Embryonic facial prominence (tissue), 1 donor: Measurements from ENCODE around the gene ATP2B2.

Experiments
- DNase-seq: peaks from one replicate; pipeline ENCODE4 v3.0.0-alpha.2; 2016; ENCODE audit errors: extremely low spot score

The ATP2B2 gene

DNA sequence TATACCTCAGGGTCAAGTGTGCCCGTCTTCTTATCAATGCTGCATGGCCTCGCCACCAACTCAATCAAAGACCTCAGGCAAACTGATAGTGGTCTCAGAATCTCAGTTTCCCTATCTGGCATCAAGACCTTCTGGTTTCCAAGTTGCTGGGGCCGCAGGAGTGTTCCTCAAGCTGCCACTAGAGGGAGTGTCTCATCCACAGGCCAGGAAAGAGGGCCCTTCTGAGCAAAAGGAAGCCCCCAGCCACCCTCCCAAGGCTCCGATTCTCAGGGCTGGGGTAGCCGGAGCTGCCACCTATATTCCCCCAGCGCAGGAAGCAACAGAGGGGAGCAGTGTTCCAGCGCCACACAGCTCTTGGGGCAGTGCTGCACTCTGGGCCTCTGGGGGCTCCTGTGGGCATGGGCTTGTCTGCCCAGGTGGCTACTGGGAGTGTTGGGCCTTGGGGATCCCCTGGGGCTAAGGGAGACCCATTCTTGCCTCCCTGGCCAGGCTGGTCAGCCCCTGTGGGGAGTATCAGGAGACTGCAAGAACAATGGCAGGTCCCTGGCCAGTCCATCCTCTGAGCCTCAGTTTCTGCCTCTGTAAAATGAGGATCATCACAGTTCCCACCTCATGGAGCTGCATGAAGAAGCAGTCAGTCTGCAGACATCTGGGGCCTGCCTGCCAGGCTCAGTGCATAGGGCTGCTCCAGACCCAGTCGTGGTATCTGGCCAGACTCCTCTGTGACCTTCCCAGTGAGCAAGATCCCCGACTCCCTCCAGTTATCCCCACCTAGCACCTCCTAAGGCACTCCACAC, 161.0 kb downstream of the ATP2B2 start:
- DNase-seq, result no peak

DNA sequence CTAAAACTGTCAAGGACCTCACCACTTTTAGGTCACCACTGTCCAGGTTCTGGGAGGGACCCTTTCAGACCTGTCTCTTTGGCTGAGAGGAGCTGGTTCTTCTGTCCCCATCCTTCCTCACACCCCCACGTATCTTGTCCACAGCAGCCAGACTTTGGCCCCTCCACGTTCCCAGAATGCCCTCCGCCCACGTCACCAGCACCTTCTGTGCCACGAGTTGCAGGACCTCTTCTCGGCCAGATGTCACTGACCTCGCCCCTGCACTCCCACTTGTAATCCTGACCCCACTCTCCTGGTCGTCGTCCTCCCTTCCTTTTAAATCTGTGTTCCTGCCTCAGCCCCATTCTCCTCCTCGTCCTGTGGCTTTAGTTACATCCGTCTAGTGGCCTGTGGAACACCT, 161.9 kb downstream of the ATP2B2 start:
- no peak for DNase-seq

DNA sequence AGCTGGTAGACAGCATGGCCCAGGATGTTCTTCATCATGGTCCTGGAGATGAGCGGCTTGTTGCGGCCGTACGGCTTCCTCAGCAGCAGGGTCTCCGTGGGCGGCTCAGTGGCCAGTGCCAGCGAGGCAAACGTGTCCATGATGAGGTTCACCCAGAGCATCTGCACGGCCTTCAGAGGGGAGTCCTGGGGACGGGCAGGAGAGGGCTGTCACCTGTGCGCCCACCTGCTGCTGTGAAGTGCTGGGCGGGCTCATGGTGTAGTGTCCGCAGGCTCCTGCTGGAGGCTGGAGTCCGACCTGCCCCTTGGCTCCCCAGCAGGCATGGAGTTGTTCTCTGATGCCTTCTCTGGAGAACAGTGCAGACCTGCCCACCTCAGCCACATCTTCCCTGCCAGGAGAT, 162.6 kb downstream of the ATP2B2 start:
- DNase-seq, result no peak

DNA sequence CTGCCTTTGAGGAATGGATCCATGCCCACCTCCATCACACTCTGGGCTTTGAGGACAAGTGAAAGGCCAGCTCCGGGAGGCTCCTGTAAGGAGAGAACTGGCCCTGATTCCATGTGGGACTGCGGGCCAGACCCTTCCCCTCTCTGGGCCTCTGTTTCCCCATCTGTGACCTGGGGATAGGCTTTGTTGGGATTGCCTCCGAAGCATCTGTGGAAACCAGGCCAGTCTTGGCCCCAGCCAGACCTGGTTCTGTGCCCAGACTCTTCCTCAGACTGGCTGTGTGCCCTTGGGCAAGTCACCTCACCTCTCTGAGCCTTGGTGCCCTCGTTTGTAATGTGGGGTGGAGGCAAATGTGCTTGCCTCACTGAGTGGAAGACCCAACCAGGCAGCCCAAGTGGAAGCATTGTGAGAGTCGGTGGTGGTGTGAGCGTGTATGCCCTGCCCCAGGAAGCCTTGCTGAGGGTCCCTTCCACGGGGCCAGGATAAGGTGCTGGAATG, 163.4 kb downstream of the ATP2B2 start:
- DNase-seq, result no peak

DNA sequence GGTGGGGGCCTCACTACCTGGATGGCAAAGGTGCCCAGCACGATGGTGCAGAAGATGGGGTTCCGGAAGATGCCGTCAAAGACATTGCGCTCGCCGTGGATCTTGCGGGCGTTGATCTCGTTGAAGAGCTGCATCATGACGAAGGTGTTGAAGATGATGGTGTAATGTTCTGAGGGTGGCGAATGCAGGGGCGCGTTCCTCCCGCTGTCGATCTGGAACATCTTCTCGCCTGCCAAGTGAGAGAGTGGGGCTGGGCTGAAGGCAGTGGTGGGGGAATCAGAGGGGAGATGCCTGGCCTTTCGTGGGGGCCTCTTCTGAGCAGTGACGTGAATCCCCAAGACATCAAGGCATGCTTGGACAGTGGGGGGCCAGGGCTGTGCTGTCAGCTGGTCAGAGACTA, 164.9 kb downstream of the ATP2B2 start:
- DNase-seq, result no peak

DNA sequence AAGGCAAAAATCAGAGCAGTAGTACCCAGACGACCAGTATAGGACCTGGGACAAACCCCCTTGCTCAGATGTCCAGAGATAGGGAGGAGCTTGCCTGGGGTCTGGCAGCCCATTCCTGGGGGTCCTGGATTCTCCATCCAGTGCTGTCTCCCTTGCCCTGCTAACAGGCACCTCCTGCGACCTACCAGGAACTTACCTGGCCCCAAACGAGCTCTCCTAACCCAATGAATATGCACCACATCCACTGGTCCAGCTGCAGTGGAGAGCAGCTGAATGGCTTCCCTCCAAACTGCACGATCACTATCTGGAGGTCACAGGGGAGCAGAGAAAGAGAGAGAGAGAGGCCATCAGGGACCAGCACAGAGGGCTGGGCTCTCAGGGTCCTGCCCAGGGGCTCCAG, 165.3 kb downstream of the ATP2B2 start:
- DNase-seq, result no peak

DNA sequence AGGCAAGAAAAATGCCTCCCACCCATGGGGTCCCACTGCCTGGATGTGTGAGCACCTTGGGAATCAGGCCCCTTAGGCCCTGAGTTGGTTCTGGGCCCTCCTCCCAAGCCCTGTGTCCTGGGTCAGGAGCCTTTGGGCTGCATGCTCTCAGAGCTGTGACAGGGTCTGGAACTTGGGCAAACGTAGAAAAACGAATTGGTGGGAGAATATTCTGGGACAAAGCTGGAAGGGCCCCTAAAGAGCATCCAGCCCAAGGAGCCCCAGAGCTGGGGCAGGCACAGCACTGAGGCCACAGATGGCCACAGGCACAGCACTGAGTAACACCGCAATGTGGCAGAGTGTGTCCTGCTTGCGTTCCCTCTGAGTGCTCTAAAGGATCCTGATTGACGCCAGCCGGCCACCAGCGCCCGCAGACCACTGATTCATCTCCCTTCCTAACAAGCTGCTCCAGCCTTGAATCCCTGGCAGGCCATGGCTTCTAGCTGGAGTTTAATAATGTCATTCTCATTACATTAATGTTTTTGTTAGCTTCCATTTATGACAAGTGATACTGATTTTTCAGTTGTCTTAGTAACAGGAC, 165.9 kb downstream of the ATP2B2 start:
- DNase-seq, result no peak

DNA sequence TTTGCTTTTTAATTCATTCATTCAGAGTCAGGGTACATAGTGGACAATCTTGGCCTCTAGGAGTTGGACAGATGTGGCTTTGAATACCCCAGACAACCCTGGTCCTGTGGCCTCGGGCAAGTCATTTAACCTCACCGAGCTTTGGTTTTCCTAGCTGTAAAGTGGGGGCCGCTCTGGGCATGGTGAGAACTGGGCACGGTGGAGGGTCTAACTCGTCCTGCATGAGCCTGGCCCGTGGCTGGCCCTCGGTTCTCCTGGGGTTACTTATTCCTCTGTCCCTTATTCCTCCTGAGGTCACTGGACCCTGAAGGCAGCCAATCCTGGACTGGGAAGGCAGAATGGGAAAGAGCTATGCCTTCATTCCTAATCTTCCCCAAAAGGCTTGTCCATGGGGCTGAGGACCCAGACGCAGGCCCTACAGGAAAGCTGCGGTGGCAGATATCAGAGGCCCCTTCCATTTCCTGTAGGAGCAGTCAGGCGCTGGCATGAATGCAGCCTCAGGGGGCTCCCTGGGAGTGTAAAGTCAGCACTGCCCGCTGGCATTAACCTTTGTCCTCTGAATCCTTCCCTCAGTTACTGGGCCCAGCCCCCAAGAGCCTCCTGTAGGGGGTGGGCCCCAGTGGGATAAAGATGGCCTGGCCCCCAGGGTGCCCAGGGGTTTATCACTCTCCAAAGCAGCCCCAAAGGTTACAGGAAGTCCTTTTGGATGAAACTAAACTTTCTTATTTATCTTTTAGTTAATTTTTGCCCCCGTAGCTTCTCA, 166.6 kb downstream of the ATP2B2 start:
- no peak for DNase-seq

DNA sequence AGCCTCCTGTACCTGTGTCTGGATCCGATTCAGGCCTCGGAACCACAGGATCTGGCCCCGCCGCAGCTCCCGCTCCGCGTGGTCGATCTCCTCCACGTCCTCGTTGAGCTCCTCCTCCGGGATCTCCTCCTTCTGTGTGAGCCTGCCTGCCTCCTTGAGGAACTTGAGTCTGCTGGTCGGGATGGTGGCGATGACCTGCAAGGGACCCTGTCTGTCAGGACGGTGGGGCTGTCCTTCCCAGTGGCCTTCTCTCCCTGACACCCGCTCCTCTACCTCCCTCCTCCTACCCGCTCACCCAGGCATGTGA, 167.3 kb downstream of the ATP2B2 start:
- DNase-seq, result no peak

DNA sequence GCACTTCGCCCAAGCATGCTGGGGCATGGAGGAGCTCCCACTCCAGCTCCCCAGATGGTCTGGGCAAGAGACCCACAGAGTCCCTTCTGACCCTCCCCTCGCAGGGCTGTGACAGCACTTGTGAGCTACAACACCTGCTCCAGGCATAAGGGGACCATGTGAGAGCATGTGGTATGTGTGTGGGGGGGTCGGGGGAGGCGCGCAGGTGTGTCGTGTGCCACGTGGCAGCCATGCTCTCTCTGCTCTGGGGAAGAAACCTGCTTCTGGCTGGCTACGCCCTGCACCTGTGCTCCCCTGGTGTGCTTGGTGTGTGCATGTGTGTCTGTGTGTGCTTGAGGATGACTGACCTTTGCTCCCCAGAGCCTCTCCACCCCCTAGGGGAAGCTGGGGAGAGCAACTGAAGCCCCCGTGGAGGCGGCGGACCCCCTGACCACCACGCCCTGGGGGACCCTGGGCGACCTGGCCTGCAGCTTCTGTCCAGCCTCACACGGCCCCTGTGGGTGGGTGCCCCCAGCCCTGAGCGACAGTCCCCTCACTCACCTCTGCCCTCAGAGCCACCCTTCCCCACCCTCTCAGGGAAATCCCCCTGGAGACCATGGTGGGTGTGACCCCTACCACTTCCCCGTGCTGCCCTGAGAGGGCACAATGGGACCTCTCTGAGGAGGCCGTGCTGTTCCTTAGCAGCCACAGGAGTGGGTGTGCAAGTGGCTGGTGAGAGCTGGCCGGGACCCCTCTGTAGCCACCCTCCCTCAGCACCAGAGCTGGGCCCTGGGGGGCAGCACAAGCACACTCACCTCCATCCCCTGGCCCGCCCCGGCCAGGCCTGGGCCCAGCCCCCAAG, 167.8 kb downstream of the ATP2B2 start:
- no peak for DNase-seq

DNA sequence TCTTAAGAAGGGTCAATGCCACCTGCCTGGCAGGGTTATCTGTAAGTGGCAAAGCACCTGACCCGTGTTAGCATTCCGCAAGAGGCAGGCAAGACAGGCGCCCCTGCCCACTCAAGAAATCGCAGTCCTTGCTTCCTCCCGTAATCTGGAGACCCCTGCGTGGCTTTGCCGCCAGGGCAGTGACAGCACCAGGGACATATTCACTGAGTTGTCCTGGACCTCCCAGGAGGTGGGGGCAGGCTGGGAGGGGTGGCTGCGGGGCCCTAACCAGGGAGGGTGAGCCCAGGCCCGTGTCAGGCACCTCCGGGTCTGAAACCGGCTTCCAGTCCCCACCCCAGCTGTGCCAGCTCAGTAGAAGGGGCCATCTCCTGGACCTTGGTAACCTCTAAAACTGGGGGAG, 168.6 kb downstream of the ATP2B2 start:
- DNase-seq, result no peak

DNA sequence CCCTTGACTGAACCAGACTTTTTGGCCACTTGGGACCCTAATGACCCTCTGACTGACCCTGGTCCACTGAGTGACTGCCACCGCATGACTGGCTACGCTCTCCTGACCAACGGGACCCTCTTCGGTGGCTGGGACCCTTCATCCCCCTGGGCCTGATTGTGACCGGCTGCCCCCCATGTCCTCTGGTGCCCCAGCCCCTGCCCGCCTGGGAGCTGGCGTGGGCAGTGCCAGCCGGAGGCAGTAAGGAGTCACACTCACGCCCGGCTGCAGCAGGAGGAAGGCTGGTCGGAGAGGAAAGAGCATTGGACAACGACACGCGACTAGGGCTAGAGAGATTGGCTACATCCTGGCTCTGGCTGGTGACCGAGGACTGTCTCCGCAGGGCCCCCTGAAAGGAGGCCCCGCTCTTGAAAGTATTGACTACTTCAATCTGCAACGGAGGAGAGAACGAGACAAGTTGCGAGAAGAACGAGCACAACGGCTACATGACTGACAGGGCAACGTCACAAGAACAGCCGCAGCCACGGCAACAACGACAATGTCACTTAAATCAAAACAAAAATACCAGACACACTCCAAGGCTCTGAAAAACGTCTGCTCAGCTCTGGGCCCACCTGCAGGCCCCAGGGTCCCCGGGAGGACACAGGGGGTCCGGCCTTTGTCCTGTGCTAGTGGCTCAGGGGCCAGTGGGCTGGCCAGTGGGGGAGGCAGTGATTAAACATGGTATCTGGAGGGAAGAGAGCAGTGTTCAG, 169.3 kb downstream of the ATP2B2 start:
- DNase-seq, result no peak

DNA sequence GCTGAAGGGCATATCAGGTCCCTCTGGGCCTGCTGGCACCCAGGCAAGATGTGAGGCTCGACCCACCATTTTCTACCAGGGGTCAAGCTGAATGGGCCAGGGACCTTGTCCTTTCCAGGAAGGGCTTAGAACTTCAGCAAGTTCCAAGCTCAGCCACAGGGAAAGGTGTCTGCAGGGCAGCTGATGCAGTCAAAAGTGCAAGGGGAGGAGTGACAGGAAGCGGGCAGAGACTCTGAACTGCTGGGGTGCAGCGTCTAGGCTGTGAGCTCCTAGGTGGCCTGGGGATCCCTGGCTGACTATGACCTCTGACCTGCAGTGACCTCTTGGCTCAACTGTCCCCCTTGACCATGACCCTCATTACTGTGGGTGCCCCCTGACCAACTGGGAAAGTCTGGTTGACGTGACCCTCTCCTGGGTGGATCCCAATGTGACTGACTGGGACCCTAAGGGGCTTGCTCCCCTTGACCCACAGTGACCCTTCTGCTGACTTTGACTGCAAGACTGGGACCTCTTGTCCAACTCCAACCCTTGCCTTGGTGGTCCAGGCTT, 170.1 kb downstream of the ATP2B2 start:
- DNase-seq, result no peak

DNA sequence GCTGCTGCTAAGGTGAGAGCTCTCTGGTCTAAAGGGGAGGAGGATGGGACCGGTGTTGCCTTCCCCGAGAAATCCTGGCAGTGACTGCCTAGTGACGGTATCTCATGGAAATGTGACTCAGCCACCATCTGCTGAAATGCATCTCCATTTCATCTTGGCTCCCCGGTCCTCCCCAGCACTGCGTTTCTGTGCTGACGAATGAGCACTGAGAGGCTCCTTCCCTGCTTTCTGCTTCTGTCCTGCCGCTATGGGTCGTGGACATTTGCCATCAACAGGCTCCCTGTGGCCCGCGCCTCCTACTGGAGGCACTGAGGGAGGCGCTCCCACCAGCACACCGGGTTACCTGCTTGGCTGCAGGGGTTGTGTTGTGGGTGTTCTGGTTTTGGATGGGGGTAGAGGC, 170.9 kb downstream of the ATP2B2 start:
- no peak for DNase-seq

DNA sequence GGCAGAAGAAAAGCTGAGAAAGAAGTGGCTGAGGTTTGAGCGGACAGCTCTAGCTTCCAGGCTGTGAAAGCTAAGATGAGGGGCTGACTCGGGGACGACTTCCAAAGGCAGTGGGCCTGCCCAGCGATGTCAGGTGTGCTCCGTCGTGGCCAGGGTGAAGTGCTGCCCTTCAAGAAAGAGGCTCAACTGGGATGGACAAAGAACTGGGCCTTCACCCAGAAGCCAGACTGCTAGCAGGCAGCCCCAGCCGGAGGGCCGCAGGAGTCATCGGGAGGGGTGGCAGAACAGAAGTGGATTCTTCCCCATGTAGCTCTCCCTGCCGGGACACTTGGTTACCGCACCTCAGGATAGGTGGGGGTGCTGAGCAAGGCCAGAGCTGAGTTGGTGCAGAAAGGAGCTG, 171.3 kb downstream of the ATP2B2 start:
- no peak for DNase-seq

DNA sequence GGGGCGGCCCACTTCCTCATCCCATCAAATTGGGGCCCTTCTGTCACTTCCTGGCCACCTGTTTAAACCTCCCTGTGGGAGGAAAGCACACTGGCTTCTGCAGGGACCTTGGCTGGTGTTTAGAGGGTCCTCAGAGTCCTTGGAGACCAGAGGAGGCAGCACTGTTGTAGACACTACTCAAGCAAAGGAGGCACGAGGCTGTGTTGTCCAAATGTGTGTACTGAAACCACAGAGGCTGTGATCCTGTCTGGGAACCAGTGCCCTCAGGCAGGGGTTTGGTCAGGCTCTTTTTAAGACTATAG, 172.1 kb downstream of the ATP2B2 start:
- no peak for DNase-seq

DNA sequence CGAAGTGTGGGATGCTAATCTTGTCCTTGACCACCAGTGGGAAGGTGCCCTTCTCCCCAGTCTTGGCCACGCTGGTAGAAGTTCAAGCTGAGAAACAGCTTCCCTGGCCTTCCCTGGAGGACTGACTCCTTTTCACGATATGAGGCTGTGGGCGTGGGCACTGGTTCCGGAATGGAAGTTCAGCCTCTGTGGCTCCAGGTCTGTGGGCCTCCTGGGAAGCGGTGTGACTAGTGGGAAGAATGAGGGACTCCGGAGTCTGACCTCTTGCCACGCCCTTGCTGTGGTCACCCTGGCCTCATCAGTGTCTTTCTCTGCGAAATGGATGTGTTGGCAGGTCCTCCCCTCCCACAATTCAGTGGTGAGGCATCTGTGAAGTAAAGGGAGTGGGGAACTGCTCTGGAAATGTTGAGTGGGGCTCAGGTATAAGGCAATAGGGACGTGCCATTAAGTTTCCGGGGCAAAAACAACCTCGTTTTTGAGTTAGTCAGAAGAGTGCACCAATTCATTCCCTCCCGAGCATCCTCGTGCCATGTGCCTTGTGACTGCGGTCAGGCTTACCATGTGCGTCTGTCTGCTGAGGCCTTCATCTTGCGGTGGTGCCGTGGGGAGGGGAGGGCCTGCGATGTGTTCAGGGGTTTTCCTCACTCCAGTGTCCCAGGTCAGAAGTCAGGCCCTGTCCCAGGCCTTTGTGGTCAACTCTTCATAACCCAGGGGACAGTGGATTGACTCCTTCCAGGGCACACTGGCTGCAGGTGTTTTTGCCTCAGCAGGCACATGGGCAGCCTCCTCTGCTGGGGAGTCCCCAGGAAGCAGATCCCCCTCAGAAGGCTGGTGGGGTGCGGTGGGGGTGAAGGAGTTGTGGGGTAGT, 172.7 kb downstream of the ATP2B2 start:
- no peak for DNase-seq

DNA sequence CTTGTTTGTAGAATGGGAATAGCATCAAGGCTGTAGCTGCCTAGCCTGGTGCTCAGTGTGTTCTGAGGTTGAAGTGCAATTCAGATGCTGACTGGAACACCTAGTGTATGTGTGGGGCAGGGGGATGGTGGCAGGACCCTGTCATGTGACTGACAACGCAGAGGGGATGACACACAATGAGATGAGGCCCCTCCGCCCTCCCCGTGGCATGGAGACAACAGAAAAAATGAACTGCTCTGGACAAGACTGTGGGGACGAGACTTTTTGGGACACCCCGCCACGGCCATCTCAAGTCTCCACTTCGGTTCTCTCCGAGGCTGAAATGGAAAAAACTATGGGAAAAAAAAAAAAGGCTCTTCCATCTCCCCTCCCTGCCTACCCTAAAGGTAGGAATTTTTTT, 174.1 kb downstream of the ATP2B2 start:
- DNase-seq, result no peak

DNA sequence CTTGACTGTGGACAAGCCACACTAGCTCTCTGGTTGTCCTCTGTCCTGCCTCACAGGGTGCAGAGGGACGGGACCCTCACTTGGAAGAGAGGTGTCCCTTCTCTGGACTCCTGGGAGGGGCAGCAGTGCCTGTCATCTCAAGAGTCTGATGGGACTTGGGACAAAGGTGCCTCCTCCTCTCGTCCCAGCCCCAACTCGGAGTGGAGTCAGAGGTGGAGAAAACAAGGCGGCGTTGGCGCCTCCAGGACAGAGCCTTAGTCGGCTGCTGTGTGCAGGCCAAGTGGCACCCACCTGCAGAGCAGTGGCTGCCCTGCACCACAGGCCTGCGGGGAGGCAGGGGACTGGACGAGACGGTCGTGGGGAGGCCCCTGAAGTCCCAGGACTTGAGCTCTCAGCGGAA, 175.1 kb downstream of the ATP2B2 start:
- no peak for DNase-seq

DNA sequence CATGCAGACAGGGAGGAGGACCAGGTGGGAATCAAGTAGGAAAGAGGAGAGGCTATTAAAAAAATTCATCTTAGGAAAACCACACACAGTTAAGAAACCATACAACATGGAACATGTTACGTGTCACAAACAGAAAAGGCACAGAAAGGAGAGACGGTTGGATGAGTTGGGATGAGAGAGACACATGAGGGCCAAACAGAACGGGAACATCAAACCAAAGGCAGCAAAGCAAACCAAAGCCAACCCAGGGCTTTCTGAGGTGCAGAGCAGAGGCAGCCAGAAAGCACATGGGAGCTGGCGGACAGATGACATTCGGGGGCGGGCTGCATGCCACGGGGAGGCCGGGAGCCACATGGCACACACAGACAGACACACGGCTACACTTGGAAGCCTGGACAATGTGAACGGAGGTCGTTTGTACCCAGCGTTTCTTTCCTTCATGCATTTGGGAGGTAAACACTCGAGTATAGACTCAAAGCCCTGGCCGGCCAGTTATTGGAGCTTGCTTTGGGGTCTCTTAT, 175.8 kb downstream of the ATP2B2 start:
- no peak for DNase-seq
